H1 (cell line): ENCODE data around the gene CLDN34. TPM values are rescaled to one million over a fixed set of nuclear protein-coding genes. Genes with fewer than 3 reads are reported as not detected.

Experiments used
- EZH2 ChIP-seq: fragments of 200-600 bp; sonication (generic); IDR thresholded peaks from 2 replicates; pipeline ENCODE4 v1.7.1; 2012; ENCODE audit warnings: low read depth, mild to moderate bottlenecking, moderate library complexity, low read length, inconsistent platforms; ENCODE audit not compliant: severe bottlenecking
- polyA plus RNA-seq, 7 experiments: library from polyadenylated mRNA; depleted of rRNA in 3 of 7; stranded (reverse) in 5 of 7; unstranded in 2 of 7; fragments of >200 nt in 5 of 7; fragments of 200-250 nt in 2 of 7; gene quantifications; 1 replicate in 5 of 7; 2 replicates in 1 of 7; 4 replicates in 1 of 7; pipeline versions ENCODE4 v1.2.1 to v1.2.3, GENCODE V29; 2011 to 2013; ENCODE audit warnings: missing spikeins in 2 of 7, mixed read lengths in 2 of 7
- total RNA-seq: library from RNA; stranded (reverse); fragmentation: NEBNext Ultra II Directional; extraction: Animal tissue kit (Norgen Biotek cat#: 25700); gene quantifications from 2 replicates; pipeline ENCODE4 v1.2.1, GENCODE V29; 2021

The CLDN34 gene
- total and polyA plus RNA-seq, 2 of the 8 experiments (the other 6 are each of a cell fraction or from before 2014, with no cell fraction given), result 0.26 to 0.50 TPM

GRCh38 chrX:9977635-9978034, 10.5 kb downstream of the CLDN34 start (continued):
- no peak for TF ChIP-seq EZH2
